GM13976 (cell line): Measurements from ENCODE around the gene FDX2.

ENCODE experiments used
- DNase-seq: peaks from one replicate; pipeline ENCODE4 v3.0.0; 2012; ENCODE audit warnings: low spot score
- CTCF ChIP-seq: IDR thresholded peaks from 2 replicates; pipeline ENCODE4 v1.5.1; 2012; ENCODE audit warnings: borderline replicate concordance, mild to moderate bottlenecking; ENCODE audit not compliant: insufficient read depth; ENCODE audit errors: extremely low read depth, missing control alignments, control extremely low read depth
- in situ Hi-C: fragments of 300-500 bp; cut with MboI; formaldehyde crosslinking; loops from one replicate; pipeline ENCODE4 v1.12.0; 2022; ENCODE audit warnings: low sequenced_read_pairs, mixed read lengths, inconsistent platforms; ENCODE audit not compliant: unreplicated experiment

FDX2 gene

GRCh38 chr19:10262771-10263170 lies 53.0 kb downstream of the FDX2 start:
- in situ Hi-C loops = no loop called here

GRCh38 chr19:10260141-10260584 lies 55.7 kb downstream of the FDX2 start:
- DNase-seq = no peak

More at GRCh38 chr19:10262771-10263170, 53.0 kb downstream of the FDX2 start:
- DNase-seq = no peak
- TF ChIP-seq CTCF = no peak

More at GRCh38 chr19:10260141-10260584, 55.7 kb downstream of the FDX2 start:
- in situ Hi-C loops = no loop called here
- no peak for TF ChIP-seq CTCF
